ENCODE measurements around the gene ZNRF1.
A peak's percentile ranks its signal among the peaks of the same experiment; 100 is the strongest.

ZNRF1 gene

DNA sequence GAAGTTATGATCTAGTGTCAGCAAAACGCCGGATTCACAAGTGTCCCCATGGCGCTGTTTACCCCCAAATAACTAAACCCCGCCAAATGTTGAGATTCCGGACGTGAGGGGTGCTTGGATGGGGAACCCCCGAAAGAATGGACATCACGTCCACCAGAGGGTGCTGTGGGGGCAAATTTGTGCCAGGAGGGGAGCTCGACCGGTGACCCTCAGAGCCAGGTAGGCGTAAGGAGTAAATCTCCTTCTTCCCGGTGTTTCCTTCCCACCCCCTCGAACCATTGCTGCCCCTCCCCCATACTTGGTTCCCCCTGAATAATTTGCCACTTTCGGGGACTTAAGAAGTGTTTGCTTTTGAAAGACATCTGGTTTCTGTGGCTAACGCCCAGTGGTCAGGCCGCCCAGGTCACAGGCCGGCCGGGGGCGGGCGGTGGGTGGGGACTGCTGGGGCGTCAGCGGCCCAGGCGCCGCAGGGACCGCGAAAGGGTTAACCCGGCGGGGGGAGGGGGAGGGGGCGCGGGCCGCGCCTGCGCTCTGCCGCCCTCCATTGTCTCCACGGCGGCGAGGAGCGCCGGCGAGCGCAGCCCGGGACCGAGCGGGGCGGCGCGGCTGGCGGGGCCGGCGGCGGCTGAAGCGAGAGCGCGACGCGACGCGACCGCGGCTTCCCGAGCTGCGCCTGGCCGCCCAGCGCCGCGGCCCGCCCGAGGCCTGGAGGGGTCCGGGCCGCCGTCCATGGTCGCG lies at the start of gene ZNRF1:
Gene ZNRF1, plus strand, starts transcription at position 544 of the 738 bp plus-strand sequence. CDS start 648 bp downstream, outside the sequence.
- DNase-seq (ENCODE audit: low read depth) = no peak
- TF ChIP-seq, protein P1, sequence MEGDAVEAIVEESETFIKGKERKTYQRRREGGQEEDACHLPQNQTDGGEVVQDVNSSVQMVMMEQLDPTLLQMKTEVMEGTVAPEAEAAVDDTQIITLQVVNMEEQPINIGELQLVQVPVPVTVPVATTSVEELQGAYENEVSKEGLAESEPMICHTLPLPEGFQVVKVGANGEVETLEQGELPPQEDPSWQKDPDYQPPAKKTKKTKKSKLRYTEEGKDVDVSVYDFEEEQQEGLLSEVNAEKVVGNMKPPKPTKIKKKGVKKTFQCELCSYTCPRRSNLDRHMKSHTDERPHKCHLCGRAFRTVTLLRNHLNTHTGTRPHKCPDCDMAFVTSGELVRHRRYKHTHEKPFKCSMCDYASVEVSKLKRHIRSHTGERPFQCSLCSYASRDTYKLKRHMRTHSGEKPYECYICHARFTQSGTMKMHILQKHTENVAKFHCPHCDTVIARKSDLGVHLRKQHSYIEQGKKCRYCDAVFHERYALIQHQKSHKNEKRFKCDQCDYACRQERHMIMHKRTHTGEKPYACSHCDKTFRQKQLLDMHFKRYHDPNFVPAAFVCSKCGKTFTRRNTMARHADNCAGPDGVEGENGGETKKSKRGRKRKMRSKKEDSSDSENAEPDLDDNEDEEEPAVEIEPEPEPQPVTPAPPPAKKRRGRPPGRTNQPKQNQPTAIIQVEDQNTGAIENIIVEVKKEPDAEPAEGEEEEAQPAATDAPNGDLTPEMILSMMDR (IDR thresholded peaks at IDR 0.05; ENCODE audit: control insufficient read depth, insufficient read depth, low read depth, low read length, missing control alignments) = peak; percentile 76
- peak within 1 kb of the TSS; percentile 56 for H3K4me3 ChIP-seq (ENCODE audit: control insufficient read depth, low read depth, low read length)

DNA sequence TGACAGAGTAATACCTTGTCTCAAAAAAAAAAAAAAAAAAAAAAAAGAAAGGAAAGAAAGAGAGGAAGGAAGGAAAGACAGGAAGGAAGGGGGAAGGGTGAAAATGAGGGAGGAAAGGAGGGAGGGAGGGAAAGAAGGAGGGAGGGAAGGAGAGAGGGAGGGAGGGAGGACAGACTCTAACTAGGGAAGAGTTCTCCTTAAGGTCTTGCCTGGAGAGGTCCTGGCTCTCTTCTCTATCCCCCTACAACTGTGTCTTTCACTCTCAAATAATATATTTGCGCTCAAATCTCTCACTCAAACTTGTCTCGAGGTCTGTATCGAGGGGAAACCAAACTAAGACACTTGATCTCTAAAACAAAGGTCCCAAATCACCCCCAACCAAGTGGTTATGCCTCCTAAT lies 49.5 kb upstream of the ZNRF1 start:
- H3K4me3 ChIP-seq (ENCODE audit: control insufficient read depth, low read depth, low read length) = no peak overlapping the region
- DNase-seq (ENCODE audit: low read depth) = no peak
- TF ChIP-seq, protein P1 (IDR thresholded peaks at IDR 0.05; ENCODE audit: control insufficient read depth, insufficient read depth, low read depth, low read length, missing control alignments) = no peak

DNA sequence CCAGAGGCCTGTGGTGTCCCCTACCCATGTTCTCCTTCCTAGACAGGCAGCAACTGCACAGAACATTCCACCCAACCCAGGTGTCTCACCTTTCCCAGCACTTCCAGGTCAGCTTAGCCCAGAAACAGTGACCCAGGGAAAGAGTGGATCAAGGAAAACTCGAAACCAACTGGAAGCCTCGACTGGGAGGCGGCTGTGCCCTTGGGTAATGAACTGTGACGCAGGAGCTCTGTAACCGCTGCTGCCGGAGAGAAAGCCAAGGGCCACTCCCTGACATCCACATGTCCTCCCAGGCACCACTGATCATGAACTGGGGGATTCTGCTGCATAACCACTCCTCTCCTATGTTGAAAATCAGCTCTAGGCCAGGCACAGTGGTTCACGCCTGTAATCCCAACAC lies 48.3 kb upstream of the ZNRF1 start:
- H3K4me3 ChIP-seq (ENCODE audit: control insufficient read depth, low read depth, low read length) = no peak overlapping the region
- TF ChIP-seq, protein P1 (IDR thresholded peaks at IDR 0.05; ENCODE audit: control insufficient read depth, insufficient read depth, low read depth, low read length, missing control alignments) = no peak
- DNase-seq (ENCODE audit: low read depth) = no peak

DNA sequence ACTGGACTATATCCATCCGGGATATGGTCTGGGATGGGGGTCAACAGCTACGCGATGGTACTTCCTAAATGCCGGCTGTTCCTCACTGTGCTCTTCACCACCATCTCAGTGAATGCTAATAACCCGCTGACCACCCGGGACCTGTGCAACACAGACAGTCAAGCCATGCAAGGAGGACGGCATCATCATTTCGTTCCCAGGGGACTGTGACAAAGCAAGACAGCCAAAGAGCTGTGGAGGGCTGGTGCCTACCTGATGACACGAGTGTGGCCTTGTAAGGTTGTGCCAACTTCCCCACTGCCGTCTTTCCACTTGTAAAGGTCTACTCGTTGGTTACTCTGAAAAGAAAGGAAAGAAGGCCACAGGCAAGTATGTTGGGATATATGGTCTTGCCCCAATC lies 47.6 kb upstream of the ZNRF1 start:
- DNase-seq (ENCODE audit: low read depth) = no peak
- TF ChIP-seq, protein P1 (IDR thresholded peaks at IDR 0.05; ENCODE audit: control insufficient read depth, insufficient read depth, low read depth, low read length, missing control alignments) = no peak
- no peak overlapping the region for H3K4me3 ChIP-seq (ENCODE audit: control insufficient read depth, low read depth, low read length)

DNA sequence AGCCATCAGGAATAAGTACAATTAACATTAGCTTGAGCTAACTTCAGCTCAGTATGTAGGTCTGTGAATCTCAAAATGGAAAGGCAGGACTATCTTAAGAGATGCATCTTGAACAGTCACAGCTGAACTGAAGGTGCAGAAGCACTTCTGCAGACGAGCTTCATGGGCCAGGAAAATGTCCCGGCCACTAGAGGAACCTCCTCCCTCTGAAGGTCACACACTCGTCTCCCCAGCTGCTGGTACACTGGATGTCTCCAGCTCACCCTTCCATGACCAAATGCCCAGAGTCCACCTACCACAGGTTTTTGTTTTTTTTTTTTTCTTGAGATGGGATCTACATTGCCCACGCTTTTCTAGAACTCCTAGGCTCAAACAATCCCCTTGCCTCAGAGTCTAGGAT lies 47.1 kb upstream of the ZNRF1 start:
- no peak for DNase-seq (ENCODE audit: low read depth)
- TF ChIP-seq, protein P1 (IDR thresholded peaks at IDR 0.05; ENCODE audit: control insufficient read depth, insufficient read depth, low read depth, low read length, missing control alignments) = no peak
- H3K4me3 ChIP-seq (ENCODE audit: control insufficient read depth, low read depth, low read length) = no peak overlapping the region

DNA sequence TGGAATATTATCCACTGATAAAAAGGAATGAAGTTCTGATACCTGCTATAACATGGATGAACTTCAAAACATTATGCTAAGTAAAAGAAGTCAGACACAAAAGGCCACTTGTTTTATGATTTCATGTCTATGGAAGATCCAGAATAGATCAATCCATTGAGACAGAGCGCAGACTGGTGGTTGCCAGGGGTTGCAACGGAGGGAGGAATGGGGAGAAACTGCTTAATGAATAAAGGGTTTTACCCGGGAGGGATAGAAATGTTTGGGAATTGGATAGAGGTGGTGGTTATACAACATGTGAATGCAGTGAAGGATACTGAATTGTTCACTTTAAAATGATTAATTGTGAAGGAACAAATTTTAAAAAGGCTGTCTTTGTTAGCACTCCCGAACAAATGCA lies 44.1 kb upstream of the ZNRF1 start:
- no peak overlapping the region for H3K4me3 ChIP-seq (ENCODE audit: control insufficient read depth, low read depth, low read length)
- TF ChIP-seq, protein P1 (IDR thresholded peaks at IDR 0.05; ENCODE audit: control insufficient read depth, insufficient read depth, low read depth, low read length, missing control alignments) = no peak
- DNase-seq (ENCODE audit: low read depth) = no peak

All from AG09309 (cell line).